Effector memory CD8-positive, alpha-beta T cell (primary cell): ENCODE measurements around the gene ZNF423.

Source experiments
- ATAC-seq: fragments of 150-1000 bp; cut with Tn5 transposase; replicated peaks from 2 replicates; pipeline ENCODE4 v1.10.0; 2021; ENCODE audit warnings: mild to moderate bottlenecking, moderate library complexity
- DNase-seq, 3 experiments: peaks; one replicate each; pipeline ENCODE4 v3.0.0; 2021
- H3K27ac Mint-ChIP-seq, 2 donors: one replicate each; pipeline ENCODE4 v1.8.0; 2022; ENCODE audit warnings: mild to moderate bottlenecking in 2 of 2, mixed read lengths in 2 of 2, moderate library complexity in 2 of 2
- H3K27me3 Mint-ChIP-seq, 2 donors: one replicate each; pipeline ENCODE4 v1.8.0; 2022; ENCODE audit warnings: mixed read lengths in 2 of 2
- H3K36me3 Mint-ChIP-seq: one replicate; pipeline ENCODE4 v1.8.0; 2022; ENCODE audit warnings: mild to moderate bottlenecking, moderate library complexity, mixed read lengths; ENCODE audit not compliant: insufficient read depth
- H3K4me1 Mint-ChIP-seq, 2 donors: one replicate each; pipeline ENCODE4 v1.8.0; 2022; ENCODE audit warnings: low read depth in 2 of 2, mixed read lengths in 2 of 2
- H3K4me3 Mint-ChIP-seq, 2 donors: one replicate each; pipeline ENCODE4 v1.8.0; 2022; ENCODE audit warnings: mild to moderate bottlenecking in 2 of 2, mixed read lengths in 2 of 2, moderate library complexity in 2 of 2
- H3K9me3 Mint-ChIP-seq, 2 donors: one replicate each; pipeline ENCODE4 v1.8.0; 2022; ENCODE audit warnings: mixed read lengths in 2 of 2

ZNF423 gene

DNA sequence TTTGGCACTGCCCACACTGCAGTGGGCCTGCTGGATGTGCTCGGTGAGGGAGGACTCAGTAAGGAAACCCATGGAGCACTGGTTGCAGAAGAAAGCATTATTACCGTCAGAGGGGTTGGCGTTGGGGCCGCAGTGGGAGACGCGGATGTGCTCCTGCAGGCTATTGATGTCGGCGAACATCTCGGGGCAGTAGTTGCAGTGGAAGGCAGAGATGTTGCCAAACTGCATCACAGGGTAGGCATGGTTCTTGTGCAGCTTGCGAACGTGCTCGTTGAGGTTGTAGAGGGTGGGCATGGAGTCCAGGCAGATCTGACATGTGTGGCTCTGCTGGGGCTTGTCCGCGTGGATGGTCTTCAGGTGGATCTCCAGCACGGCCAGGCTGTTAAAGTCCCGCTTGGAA, 218.4 kb downstream of the ZNF423 start:
- DNase-seq (no peak), ATAC-seq (no peak)
- Mint-ChIP-seq H3K27ac (no peak overlapping the region), H3K9me3 (no peaks in the 10 kb centered on the region), H3K27me3 (peaks cover 15 to 23% of the 10 kb centered on the region in 2 donors), H3K4me3 (no peak overlapping the region), H3K36me3 (no peaks in the 10 kb centered on the region), H3K4me1 (no peaks in the 10 kb centered on the region)

DNA sequence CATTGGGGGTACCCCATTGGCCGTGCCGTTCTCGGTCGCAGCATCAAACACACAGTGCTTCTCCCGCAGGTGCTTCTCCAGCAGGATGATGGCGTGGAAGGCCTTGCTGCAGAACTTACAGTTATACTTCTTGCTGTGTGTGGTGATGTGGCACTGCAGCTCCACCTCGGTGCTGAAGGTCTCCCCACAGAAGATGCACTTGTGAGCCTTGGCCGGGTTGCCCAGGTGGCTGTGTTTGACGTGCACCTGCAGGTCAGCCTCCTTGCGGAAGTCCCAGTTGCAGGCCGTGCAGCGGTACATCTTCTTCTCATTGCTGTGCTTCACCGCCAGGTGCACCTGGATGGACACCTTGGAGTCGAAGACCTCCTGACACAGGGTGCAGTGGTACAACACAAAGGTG, 219.3 kb downstream of the ZNF423 start:
- Mint-ChIP-seq H3K4me1 (no peaks in the 10 kb centered on the region), H3K36me3 (no peaks in the 10 kb centered on the region), H3K27me3 (peaks cover 14 to 22% of the 10 kb centered on the region in 2 donors), H3K27ac (no peak overlapping the region), H3K9me3 (no peaks in the 10 kb centered on the region), H3K4me3 (no peak overlapping the region)
- ATAC-seq (no peak), DNase-seq (no peak)

DNA sequence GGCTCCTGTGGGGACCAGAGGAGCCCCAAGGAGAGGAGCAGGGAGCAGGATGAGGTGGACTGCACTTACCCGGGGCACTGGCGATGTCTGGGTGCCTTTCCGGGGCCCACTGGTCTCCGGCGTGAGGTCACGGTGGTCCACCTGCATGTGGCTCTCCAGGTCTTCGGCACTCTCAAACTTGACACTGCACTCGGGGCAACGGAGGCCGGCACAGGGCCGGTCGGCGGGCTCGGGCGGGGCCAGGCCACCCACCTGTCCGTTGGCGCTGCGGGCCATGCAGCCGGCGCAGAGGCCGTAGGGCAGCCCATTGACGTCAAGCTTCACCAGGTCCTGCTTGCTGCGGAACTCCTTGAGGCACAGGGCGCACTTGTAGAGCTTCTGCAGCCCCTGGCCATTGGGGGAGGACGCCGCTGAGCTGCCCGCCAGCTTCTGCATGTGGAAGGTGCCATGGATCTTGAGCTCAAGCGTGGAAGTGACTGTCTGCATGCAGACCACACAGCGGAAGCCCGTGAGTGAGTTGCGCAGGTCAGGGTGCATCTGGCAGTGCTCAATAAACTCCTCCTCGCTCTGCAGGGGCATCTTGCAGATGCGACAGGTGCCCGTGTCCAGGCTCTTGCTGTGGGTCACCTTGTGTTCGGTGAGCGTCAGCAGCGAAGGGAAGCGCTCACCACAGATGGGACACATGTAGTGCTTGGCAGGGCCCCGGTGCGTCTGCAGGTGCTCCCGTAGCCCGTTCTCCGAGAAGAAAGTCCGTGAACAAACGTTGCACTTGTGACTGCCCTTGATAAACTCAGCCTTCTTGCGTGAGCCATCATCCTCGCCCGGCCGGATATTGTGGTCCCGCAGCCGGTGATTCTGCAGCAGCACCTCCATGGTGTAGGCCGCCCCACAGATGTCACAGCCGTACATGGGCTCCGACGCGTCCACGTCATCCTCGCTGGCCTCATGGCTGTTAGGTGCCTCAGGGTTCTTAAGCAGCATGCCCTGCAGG, 220.0 kb downstream of the ZNF423 start:
- DNase-seq (no peak), ATAC-seq (no peak)
- H3K36me3 Mint-ChIP-seq = no peaks in the 10 kb centered on the region
- H3K27ac Mint-ChIP-seq = no peak overlapping the region
- H3K9me3 Mint-ChIP-seq = no peaks in the 10 kb centered on the region
- peaks cover 9 to 17% of the 10 kb centered on the region in 2 donors for H3K27me3 Mint-ChIP-seq
- no peak overlapping the region for H3K4me3 Mint-ChIP-seq
- no peaks in the 10 kb centered on the region for H3K4me1 Mint-ChIP-seq

DNA sequence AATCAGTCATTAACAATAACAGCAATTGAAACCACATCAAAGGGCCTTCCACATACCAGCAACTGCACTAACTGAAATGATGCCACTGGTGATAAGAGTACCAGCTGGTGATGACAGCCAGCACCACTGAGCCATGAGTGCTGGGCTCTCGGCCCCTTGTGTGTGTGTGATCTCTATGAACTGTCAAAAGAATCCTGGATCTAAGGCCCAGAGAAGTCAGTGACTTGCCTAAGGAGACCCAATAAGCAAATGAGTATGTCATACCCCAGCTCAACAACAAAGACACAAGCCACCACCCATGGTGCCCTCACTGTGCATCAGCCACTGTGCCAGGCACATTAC, 220.9 kb downstream of the ZNF423 start:
- no peaks in the 10 kb centered on the region for H3K4me1 Mint-ChIP-seq
- H3K27ac Mint-ChIP-seq = no peak overlapping the region
- no peak overlapping the region for H3K4me3 Mint-ChIP-seq
- no peaks in the 10 kb centered on the region for H3K36me3 Mint-ChIP-seq
- ATAC-seq = no peak
- H3K9me3 Mint-ChIP-seq = no peaks in the 10 kb centered on the region
- H3K27me3 Mint-ChIP-seq = peaks cover 9 to 17% of the 10 kb centered on the region in 2 donors
- DNase-seq = no peak

DNA sequence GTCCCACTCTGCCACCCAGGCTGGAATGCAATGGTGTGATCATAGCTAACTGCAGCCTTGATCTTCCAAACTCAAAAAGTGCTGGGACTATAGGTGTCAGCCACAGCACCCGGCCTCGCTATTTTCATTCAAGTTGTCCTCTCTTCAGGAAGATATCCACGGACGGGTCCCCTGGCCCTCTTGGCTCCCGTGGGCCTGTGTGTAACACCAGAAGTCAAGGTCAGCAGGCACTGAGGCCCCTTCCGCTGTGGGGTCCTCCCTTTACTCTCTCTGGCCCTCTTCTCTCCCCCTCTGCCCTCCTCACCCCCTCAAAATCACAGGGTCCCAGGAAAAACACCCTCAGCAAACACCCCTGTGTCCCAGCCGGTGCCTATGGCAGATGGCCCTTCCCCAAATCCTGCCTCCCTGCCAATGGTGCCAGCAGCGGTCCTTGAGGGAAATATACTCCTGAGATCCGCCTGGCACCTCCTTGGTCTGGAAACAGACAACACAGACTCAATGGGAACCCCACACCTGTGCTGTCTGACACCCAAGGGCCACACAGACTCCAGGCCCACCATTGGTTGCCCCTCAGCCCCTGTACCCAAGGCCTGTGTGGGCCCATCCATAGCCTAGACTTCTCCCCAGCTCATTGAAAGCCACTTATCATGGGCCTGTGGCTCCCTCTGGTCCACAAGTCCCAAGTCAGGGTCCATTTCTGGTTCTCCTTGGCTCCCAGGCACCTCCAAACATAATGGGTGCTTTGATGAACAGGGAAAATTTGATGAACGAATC, 221.5 kb downstream of the ZNF423 start:
- Mint-ChIP-seq H3K4me1 (no peaks in the 10 kb centered on the region), H3K4me3 (no peak overlapping the region), H3K36me3 (no peaks in the 10 kb centered on the region), H3K27ac (no peak overlapping the region), H3K27me3 (peaks cover 7 to 11% of the 10 kb centered on the region in 2 donors), H3K9me3 (no peaks in the 10 kb centered on the region)
- no peak for ATAC-seq
- no peak for DNase-seq

DNA sequence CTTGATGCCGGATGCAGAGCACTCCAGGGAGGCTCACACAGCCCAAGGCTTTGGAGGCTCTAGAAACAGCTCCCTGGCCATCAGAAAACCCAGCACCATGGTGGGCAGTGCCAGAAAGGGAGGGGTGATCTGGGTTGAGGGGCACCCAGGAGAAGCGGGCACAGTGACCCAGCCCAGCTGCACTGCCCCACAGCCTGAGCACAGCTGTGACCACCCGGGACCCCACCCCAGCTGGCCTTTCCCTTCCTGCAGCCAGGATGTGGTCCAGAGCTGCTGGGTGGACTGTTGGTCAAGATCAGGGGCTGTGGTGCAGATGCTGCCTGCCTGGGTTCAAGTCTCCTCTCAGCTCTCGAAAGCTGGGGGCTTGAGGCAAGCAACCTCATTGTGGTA, 223.1 kb downstream of the ZNF423 start:
- no peaks in the 10 kb centered on the region for H3K9me3 Mint-ChIP-seq
- DNase-seq (no peak), ATAC-seq (no peak)
- H3K4me3 Mint-ChIP-seq = no peak overlapping the region
- no peaks in the 10 kb centered on the region for H3K4me1 Mint-ChIP-seq
- H3K36me3 Mint-ChIP-seq = no peaks in the 10 kb centered on the region
- H3K27me3 Mint-ChIP-seq = peaks cover 5 to 6% of the 10 kb centered on the region in 2 donors
- no peak overlapping the region for H3K27ac Mint-ChIP-seq

DNA sequence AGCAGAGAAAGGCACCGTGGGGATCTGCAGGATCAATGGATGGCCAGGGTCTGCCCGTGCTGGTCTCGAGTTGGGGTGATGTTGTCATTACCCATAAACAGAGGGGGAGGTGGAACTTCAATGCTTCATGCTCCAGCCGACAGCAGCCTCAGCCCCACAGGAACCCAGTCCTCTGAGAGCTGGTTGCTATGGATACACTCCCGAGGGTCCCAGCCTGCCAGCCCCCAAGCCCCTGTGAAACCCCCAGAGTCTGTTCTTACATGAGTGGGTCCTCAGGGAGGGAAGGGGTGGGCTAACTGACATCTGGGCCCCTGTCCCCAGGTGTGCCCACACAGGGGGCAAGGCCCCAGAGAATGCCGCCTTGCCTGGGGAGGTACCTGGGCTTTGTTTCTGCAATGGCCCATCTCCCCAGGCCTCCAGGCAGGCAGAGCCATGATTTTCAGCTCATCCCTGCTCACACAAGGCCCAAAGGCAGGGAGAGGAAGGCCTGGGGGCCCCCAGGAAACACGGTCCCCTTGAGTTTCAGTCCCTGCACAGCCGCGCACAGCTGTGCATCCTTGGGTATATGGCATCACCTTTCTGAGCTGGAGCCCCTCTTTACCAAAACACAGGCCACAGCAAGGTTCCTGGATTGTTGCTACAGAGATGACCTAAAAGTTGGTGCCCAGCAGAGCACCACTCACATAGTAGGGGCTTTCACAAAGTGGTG, 223.7 kb downstream of the ZNF423 start:
- Mint-ChIP-seq H3K36me3 (no peaks in the 10 kb centered on the region), H3K4me1 (no peaks in the 10 kb centered on the region), H3K27ac (no peak overlapping the region), H3K4me3 (no peak overlapping the region), H3K9me3 (no peaks in the 10 kb centered on the region), H3K27me3 (peaks cover 5 to 6% of the 10 kb centered on the region in 2 donors)
- no peak for DNase-seq
- ATAC-seq = no peak

DNA sequence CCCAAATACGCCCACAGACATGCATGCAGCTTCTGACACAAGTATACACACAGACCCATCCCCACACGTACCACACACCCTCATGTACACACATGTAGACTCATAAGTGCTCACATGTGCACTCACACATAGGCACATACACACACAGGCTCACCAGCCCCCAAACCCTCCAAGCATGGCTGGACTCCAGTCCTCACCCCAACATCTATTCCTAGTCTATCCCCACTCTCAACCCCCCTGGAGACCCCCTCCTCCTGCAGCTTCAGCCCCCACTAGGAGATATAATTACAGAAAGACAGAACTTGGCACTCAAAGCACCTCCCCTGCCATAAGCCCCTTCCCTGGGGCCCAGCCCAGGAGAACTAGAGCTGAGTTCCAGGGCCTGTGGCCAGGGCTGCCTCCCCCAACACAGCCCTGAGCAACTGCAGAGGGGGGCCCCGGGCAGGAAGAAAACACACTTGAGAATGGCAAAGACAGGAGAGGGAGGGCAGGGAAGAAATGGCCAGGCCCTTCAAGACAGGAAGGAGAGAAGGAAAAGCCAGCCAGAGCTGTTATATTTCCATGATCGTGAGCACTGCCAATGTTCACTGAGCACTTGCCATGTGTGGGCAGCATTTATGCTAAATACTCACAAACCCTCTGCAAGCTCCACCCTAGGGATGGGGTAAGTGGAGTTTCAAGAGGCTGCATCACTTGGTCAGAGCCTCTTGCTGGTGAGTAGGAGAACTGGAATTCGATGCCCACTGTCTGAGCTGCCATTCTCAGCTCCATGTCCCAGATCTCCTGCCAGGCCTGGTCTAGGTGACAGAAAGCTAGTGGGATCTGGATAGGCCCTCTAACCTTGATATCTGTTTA, 224.5 kb downstream of the ZNF423 start:
- H3K27me3 Mint-ChIP-seq = peaks cover 5 to 6% of the 10 kb centered on the region in 2 donors
- DNase-seq = no peak
- no peak for ATAC-seq
- H3K27ac Mint-ChIP-seq = no peak overlapping the region
- H3K4me1 Mint-ChIP-seq = no peaks in the 10 kb centered on the region
- no peak overlapping the region for H3K4me3 Mint-ChIP-seq
- H3K36me3 Mint-ChIP-seq = no peaks in the 10 kb centered on the region
- H3K9me3 Mint-ChIP-seq = no peaks in the 10 kb centered on the region

DNA sequence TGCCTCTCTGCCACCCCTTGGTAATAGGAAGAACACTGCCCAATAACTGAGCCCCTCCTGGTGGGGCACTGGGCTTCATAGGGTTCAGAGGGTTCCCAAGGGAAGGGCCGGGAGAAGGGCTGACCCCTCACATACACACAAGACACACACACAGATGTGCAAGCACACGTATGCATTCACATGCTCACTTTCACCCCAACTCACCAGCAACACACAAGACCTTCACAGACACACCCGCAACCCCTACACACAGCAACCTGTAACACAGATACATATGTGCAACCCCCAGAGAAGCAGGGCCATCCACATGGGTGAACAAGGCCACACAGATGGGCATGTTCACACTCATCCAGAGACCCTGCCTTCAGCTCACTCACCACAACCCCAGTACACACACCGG, 225.1 kb downstream of the ZNF423 start:
- Mint-ChIP-seq H3K27ac (no peak overlapping the region), H3K27me3 (peaks cover 5 to 6% of the 10 kb centered on the region in 2 donors), H3K4me1 (no peaks in the 10 kb centered on the region), H3K9me3 (no peaks in the 10 kb centered on the region), H3K36me3 (no peaks in the 10 kb centered on the region), H3K4me3 (no peak overlapping the region)
- DNase-seq (no peak), ATAC-seq (no peak)

DNA sequence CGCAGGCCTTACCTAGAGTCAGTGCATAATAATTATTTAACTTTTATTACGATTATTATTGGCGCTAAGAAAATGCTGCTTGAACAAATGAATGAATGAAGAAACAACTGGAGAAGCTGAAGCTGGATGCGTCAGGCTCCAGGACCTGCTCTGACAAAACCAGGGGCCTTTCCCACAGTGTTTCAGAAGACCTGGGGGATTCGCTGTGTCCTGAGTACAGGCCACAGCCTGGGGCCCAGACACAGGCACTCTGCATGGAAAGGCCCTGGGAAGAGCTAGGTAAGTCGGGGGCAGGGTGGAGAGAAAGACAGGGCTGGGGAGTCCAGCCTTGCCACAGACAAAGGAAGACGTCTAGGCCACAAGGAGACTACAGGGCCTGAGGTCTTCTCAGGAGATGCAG, 226.1 kb downstream of the ZNF423 start:
- DNase-seq = no peak
- H3K36me3 Mint-ChIP-seq = no peaks in the 10 kb centered on the region
- ATAC-seq = no peak
- no peaks in the 10 kb centered on the region for H3K9me3 Mint-ChIP-seq
- no peaks in the 10 kb centered on the region for H3K4me1 Mint-ChIP-seq
- peaks cover 5 to 6% of the 10 kb centered on the region in 2 donors for H3K27me3 Mint-ChIP-seq
- no peak overlapping the region for H3K4me3 Mint-ChIP-seq
- no peak overlapping the region for H3K27ac Mint-ChIP-seq

DNA sequence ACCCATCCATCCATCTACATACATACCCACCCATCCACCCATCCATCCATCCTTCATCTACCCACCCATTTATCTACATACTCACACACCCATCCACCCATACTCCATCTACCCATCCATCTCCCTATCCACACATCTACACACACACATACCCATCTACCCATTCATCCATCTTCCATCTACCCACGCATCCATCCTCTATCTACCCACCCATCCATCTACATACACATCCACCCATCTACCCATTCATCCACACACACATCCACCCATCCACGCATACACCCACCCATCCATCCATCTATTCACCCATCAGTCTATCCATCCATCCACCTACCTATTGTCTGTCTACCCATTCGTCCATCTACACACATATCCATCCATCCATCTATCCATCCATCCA, 227.8 kb downstream of the ZNF423 start:
- H3K4me3 Mint-ChIP-seq = no peak overlapping the region
- ATAC-seq = no peak
- no peak for DNase-seq
- no peaks in the 10 kb centered on the region for H3K36me3 Mint-ChIP-seq
- no peak overlapping the region for H3K27ac Mint-ChIP-seq
- peaks cover 0 to 6% of the 10 kb centered on the region in 2 donors for H3K27me3 Mint-ChIP-seq
- no peaks in the 10 kb centered on the region for H3K4me1 Mint-ChIP-seq
- H3K9me3 Mint-ChIP-seq = no peaks in the 10 kb centered on the region

DNA sequence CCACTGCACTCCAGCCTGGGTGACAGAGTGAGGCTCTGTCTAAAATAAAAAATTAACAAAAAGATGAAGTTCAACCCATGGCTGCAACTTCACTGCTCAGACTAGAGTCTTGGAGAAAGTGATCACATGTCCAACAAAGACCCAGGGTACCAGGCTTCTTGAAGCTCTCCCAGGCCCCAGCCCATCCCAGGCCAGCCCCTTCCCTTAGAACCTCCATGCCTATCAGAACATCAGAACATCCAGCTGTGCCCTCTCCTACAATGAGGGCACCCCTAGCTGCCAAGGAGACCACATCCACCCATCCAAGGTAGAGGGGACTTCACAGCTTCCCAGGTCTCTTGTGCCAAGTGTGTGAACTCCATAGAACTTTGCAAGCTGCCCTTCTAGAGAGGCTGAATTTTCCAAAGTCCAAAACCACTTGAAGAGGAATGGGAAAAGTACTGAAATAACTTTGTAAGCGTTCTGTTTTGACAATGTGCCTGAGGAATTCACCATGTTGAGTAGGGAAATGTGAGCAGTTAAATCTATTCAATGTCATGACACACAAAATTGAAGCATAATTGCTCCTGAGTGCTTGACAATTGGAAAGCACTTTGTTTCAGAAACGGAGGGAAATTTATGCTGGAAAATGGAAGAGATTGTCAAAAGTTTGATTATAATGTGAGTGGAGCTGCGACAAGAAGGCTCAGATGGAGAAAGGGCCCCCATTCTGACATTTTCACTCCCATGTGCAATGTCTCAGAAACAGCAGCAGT, 230.4 kb downstream of the ZNF423 start:
- Mint-ChIP-seq H3K4me3 (no peak overlapping the region), H3K27ac (no peak overlapping the region), H3K36me3 (no peaks in the 10 kb centered on the region), H3K9me3 (no peaks in the 10 kb centered on the region), H3K4me1 (no peaks in the 10 kb centered on the region), H3K27me3 (no peaks in the 10 kb centered on the region)
- no peak for DNase-seq
- no peak for ATAC-seq
